Measurements from ENCODE around the gene SLX9.

SLX9 gene

DNA sequence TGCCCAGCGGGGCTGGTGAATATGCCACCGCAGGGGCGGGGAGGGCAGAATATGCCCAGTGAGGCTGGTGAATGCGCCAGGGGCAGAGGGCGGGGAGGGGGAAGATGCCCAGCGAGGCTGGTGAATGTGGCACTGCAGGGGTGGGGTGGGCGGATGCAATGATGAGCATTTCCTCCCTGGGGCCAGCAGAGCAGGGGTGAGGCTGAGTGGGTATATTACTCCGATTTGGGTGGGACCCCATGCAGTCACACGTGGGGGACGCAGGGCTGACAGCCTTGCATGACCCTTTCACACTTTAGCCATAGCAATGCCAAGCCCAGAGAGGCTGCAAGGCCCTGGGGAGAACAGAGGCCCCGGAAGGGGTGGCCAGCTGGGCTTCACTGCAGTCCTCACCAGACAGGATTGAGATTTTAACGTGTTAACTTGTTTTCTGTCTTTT lies 9.3 kb upstream of the SLX9 start:
- peak; percentile 55 for DNase-seq (ENCODE audit: low spot score)
- TF ChIP-seq, protein P1, sequence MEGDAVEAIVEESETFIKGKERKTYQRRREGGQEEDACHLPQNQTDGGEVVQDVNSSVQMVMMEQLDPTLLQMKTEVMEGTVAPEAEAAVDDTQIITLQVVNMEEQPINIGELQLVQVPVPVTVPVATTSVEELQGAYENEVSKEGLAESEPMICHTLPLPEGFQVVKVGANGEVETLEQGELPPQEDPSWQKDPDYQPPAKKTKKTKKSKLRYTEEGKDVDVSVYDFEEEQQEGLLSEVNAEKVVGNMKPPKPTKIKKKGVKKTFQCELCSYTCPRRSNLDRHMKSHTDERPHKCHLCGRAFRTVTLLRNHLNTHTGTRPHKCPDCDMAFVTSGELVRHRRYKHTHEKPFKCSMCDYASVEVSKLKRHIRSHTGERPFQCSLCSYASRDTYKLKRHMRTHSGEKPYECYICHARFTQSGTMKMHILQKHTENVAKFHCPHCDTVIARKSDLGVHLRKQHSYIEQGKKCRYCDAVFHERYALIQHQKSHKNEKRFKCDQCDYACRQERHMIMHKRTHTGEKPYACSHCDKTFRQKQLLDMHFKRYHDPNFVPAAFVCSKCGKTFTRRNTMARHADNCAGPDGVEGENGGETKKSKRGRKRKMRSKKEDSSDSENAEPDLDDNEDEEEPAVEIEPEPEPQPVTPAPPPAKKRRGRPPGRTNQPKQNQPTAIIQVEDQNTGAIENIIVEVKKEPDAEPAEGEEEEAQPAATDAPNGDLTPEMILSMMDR (IDR thresholded peaks at IDR 0.05; ENCODE audit: extremely low read depth, missing control alignments), result no peak

DNA sequence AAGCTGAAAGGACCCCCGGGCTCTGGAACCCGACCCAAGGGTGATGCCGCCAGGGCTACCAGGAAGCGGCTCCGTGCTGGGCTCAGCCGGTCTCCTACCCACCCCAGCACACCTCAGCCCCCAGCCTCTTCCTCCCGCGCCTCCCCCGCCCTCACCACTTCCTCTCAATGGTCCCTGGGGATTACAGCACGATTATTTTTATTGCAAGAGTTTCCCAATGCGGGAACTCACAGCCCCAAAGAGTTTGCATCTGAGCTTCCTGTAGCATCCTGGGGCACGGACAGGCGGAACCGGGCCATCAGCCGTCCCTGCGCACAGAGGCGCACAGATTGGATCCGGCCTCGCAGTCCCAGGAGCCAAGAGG lies 8.7 kb upstream of the SLX9 start:
- TF ChIP-seq, protein P1 (IDR thresholded peaks at IDR 0.05; ENCODE audit: extremely low read depth, missing control alignments), result no peak
- peak; percentile 80 for DNase-seq (ENCODE audit: low spot score)

DNA sequence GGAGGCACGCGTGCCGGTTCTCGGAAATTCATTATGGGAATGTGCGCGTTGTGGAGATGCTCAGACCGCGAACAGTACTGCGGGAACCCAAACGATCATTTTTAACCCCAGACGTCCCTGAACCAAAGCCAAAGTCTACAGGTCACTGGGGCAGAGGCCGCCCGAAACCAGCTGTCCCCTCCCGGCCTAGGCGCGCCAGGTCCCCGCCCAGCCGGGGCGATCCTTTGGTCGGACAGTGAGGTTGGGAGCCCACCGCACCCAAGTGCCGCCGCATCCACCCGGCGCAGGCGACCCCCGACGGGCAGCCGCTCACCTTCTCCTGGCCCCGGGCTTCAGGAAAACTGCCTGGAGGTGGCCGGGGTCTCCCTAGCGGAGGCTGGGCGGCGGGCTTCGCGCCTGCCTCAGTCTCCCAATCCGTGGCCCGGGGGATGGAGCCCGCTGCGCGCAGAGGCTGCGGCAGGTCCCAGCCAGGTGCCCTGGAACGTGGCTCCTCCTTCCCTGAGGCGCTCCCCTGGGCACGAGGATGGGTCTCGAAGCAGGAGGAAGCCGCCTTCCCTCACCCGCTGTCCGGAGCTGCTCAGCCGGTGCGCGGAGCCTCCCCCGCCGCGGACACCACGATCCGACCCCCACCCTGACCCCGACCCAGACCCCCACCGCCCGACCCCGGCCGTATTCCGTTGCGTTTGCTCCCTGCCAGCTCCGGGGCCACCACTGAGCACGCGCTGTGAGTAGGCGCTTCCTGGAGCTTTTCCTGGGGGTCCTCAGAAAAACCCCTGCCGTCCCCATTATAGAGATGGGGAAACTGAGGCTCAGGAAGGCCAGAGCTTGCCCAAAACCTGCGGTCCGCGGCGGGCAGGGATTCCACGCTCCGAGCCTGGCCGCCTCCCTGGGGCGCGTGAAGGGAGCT lies 8.1 kb upstream of the SLX9 start:
- peak; percentile 67 for DNase-seq (ENCODE audit: low spot score)
- TF ChIP-seq, protein P1 (IDR thresholded peaks at IDR 0.05; ENCODE audit: extremely low read depth, missing control alignments), result no peak

DNA sequence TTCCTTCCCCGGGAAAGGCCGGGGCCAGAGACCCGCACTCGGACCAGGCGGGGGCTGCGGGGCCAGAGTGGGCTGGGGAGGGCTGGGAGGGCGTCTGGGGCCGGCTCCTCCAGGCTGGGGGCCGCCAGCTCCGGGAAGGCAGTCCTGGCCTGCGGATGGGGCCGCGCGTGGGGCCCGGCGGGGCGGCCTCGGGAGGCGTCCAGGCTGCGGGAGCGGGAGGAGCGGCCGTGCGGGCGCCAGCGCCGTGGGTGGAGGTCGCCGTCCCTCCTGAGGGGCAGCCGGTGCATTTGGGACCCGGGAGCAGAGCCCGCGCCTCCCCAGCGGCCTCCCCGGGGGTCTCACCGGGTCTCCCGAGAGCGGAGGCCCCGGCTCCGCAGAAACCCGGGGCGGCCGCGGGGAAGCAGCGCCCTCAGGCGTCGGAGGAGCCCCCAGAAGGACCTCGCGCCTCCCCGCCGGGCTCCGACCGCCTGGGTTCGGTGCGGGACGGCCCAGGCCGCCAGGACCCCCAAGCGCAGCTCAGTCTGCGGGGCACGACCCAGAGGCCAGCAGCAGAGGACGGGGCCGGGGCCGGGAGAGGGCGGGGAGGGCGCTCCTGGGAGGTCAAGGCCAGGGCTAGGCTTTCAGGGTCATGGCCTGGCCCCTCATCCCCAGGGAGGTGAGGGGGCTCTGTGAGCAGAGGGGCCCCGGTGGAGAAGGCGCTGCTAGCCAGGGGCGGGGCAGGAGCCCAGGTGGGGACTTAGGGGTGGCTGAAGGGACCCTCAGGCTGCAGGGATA lies 7.2 kb upstream of the SLX9 start:
- peak; percentile 93 for DNase-seq (ENCODE audit: low spot score)
- TF ChIP-seq, protein P1 (IDR thresholded peaks at IDR 0.05; ENCODE audit: extremely low read depth, missing control alignments), result peak; percentile 80

DNA sequence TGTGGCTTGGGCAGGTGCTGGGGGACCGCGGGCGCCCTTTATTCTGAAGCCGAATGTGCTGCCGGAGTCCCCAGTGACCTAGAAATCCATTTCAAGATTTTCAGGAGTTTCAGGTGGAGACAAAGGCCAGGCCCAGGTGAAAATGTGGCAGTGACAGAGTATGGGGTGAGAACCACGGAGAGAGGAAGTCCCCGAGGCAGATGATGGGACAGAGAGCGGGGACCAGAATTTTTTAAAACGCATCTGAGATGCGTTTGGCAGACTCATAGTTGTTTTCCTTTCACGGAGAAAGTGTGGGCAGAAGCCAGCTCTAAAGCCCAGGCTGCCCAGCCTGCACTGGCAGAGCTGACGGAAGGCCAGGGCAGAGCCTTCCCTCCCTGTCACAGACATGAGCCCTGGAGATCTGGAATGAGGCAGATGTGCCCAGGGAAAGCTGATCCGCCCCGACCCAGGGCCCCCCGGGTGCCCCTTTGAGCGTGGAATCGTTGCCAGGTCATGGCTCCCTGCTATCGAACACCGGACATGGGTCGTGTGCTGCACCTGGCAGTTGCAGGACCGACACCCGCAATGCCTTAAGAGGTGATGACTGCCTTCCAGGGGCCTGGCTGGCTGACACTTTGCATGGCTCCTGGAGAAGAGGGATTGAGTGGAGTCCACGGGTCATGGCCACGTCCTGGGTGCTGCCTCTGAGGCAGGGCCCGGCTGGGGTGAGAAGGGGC lies 6.5 kb upstream of the SLX9 start:
- TF ChIP-seq, protein P1 (IDR thresholded peaks at IDR 0.05; ENCODE audit: extremely low read depth, missing control alignments), result no peak
- no peak for DNase-seq (ENCODE audit: low spot score)

GRCh38 chr21:44933918-44934260 lies 5.9 kb upstream of the SLX9 start:
- TF ChIP-seq, protein P1 (IDR thresholded peaks at IDR 0.05; ENCODE audit: extremely low read depth, missing control alignments), result no peak
- no peak for DNase-seq (ENCODE audit: low spot score)

Measured in GM20000 (cell line).